WTC11 (cell line): ENCODE measurements around the gene GJD3. TPM values are rescaled to one million over a fixed set of nuclear protein-coding genes. Genes with fewer than 3 reads are reported as not detected.

Source experiments
- ATAC-seq: fragments of 200-7000 bp; cut with Tn5 transposase; 2 replicates; pipeline ENCODE4 v1.10.0; 2021; ENCODE audit warnings: mild to moderate bottlenecking, moderate library complexity
- CTCF ChIA-PET: fragments of 300-600 bp; sonication (Branson Sonifier 250); formaldehyde crosslinking; loops from one replicate; lab custom pipeline; 2021; ENCODE audit warnings: antibody characterized with exemption; lab: Charles Lee
- POLR2A ChIA-PET: fragments of 350-600 bp; sonication (Branson Sonifier 250); formaldehyde crosslinking; loops from one replicate; lab custom pipeline; 2021; ENCODE audit warnings: antibody characterized with exemption; lab: Charles Lee
- DNase-seq: peaks from one replicate; pipeline ENCODE4 v3.0.0; 2021; ENCODE audit warnings: low spot score
- H3K27ac Mint-ChIP-seq: 2 replicates; pipeline ENCODE4 v1.8.0; 2021; ENCODE audit warnings: mixed read lengths
- H3K27me3 Mint-ChIP-seq: 2 replicates; pipeline ENCODE4 v1.8.0; 2021; ENCODE audit warnings: low read depth, mild to moderate bottlenecking, moderate library complexity, mixed read lengths
- H3K36me3 Mint-ChIP-seq: 2 replicates; pipeline ENCODE4 v1.8.0; 2021; ENCODE audit warnings: mixed read lengths
- H3K4me1 Mint-ChIP-seq: 2 replicates; pipeline ENCODE4 v1.8.0; 2022; ENCODE audit warnings: mixed read lengths
- H3K4me3 Mint-ChIP-seq: 2 replicates; pipeline ENCODE4 v1.8.0; 2021; ENCODE audit warnings: mild to moderate bottlenecking, moderate library complexity, mixed read lengths
- H3K9me3 Mint-ChIP-seq: 2 replicates; pipeline ENCODE4 v1.8.0; 2021; ENCODE audit warnings: mixed read lengths
- AFF4 ChIP-seq: sonication (generic); formaldehyde crosslinking; IDR thresholded peaks from 2 replicates; pipeline ENCODE4 v1.8.1; 2023; ENCODE audit warnings: mild to moderate bottlenecking, missing genetic modification reagents, borderline replicate concordance
- ARID4B ChIP-seq: sonication (generic); formaldehyde crosslinking; IDR thresholded peaks from 2 replicates; pipeline ENCODE4 v1.8.0; 2023; ENCODE audit warnings: missing genetic modification reagents, mild to moderate bottlenecking, borderline replicate concordance
- CREB1 ChIP-seq: sonication (generic); formaldehyde crosslinking; IDR thresholded peaks from 2 replicates; pipeline ENCODE4 v1.8.0; 2023; ENCODE audit warnings: mild to moderate bottlenecking, missing genetic modification reagents
- CTCF ChIP-seq: fragments of 200-600 bp; IDR thresholded peaks from 2 replicates; pipeline ENCODE4 v1.8.0; 2022; ENCODE audit warnings: antibody characterized with exemption
- E2F1 ChIP-seq: sonication (generic); formaldehyde crosslinking; IDR thresholded peaks from 2 replicates; pipeline ENCODE4 v1.8.0; 2022; ENCODE audit warnings: mild to moderate bottlenecking, missing genetic modification reagents
- FOXP4 ChIP-seq: sonication (generic); formaldehyde crosslinking; IDR thresholded peaks from 2 replicates; pipeline ENCODE4 v1.8.0; 2022; ENCODE audit warnings: mild to moderate bottlenecking, missing genetic modification reagents
- GABPB1 ChIP-seq: sonication (generic); formaldehyde crosslinking; IDR thresholded peaks from 2 replicates; pipeline ENCODE4 v1.8.1; 2023; ENCODE audit warnings: mild to moderate bottlenecking, missing genetic modification reagents
- HMGA2 ChIP-seq: fragments of 250-450 bp; sonication (Bioruptor Pico); IDR thresholded peaks from 2 replicates; pipeline ENCODE4 v1.4.0; 2021; ENCODE audit warnings: mild to moderate bottlenecking, moderate library complexity
- HMGXB4 ChIP-seq: sonication (generic); formaldehyde crosslinking; IDR thresholded peaks from 2 replicates; pipeline ENCODE4 v1.8.1; 2023; ENCODE audit warnings: mild to moderate bottlenecking, moderate library complexity, missing genetic modification reagents
- NR3C1 ChIP-seq: sonication (generic); formaldehyde crosslinking; conservative IDR thresholded peaks from 2 replicates; pipeline ENCODE4 v1.8.1; 2023; ENCODE audit warnings: low read depth, mild to moderate bottlenecking, missing genetic modification reagents
- SOX15 ChIP-seq: fragments of 250-450 bp; sonication (Bioruptor Pico); IDR thresholded peaks from 2 replicates; pipeline ENCODE4 v1.9.0; 2021; ENCODE audit warnings: mild to moderate bottlenecking
- SP1 ChIP-seq: sonication (generic); formaldehyde crosslinking; conservative IDR thresholded peaks from 2 replicates; pipeline ENCODE4 v1.8.1; 2022; ENCODE audit warnings: missing genetic modification reagents
- ZNF532 ChIP-seq: fragments of 250-450 bp; sonication (Bioruptor Pico); IDR thresholded peaks from 2 replicates; pipeline ENCODE4 v1.9.0; 2021; ENCODE audit warnings: mild to moderate bottlenecking, borderline replicate concordance
- total RNA-seq: library from RNA; stranded (reverse); gene quantifications from 3 replicates; pipeline ENCODE4 v1.2.3, GENCODE V29; 2021

Gene GJD3
- total RNA-seq, 1 experiment from 2014 or later: 2.3 TPM

- ChIA-PET POLR2A (no interaction called here), CTCF (interaction anchor here (0.6 to 6.2 kb wide), 7 partner anchors 12 to 180 kb away, joined by 3 to 259 read pairs (median 3); partner anchors contain the start of genes CDC6, RARA and WIPF2)
- peaks cover 25% of the 10 kb centered on the region for H3K27me3 Mint-ChIP-seq
- no peak for ATAC-seq
- TF ChIP-seq AFF4 (no peak), HMGA2 (CRISPR knock-in tag) (no peak), GABPB1 (CRISPR knock-in tag) (peak; percentile 91), SOX15 (no peak)
- H3K27ac Mint-ChIP-seq: no peak overlapping the region
- peaks cover 18% of the 10 kb centered on the region for H3K36me3 Mint-ChIP-seq
- peaks cover 62% of the 10 kb centered on the region for H3K4me1 Mint-ChIP-seq
- no peak for DNase-seq
- no peaks in the 10 kb centered on the region for H3K9me3 Mint-ChIP-seq
- no peak overlapping the region for H3K4me3 Mint-ChIP-seq
Measured at GRCh38 chr17:40352779-40353394, 11.7 kb downstream of the GJD3 start.

- CTCF ChIA-PET: interaction anchor here (0.6 to 6.2 kb wide), 9 partner anchors 12 to 181 kb away, joined by 3 to 259 read pairs (median 3); partner anchors contain the start of genes CDC6, GJD3, RARA and WIPF2
- POLR2A ChIA-PET: no interaction called here
- H3K36me3 Mint-ChIP-seq: peaks cover 18% of the 10 kb centered on the region
- peaks cover 68% of the 10 kb centered on the region for H3K4me1 Mint-ChIP-seq
- H3K27me3 Mint-ChIP-seq: peaks cover 27% of the 10 kb centered on the region
- ATAC-seq (no peak), DNase-seq (no peak)
- H3K4me3 Mint-ChIP-seq: no peak overlapping the region; the same call in 1 of the 2 replicates
- H3K27ac Mint-ChIP-seq: no peak overlapping the region
- H3K9me3 Mint-ChIP-seq: no peaks in the 10 kb centered on the region
- TF ChIP-seq HMGXB4: no peak
- TF ChIP-seq E2F1 (CRISPR knock-in tag): no peak
- no peak for TF ChIP-seq FOXP4 (CRISPR knock-in tag)
- no peak for TF ChIP-seq CREB1
- no peak for TF ChIP-seq ZNF532
- TF ChIP-seq SP1 (CRISPR knock-in tag): no peak
- TF ChIP-seq ARID4B: no peak
- no peak for TF ChIP-seq CTCF
- TF ChIP-seq NR3C1 (CRISPR knock-in tag): no peak
Measured at GRCh38 chr17:40352237-40352778, 12.2 kb downstream of the GJD3 start.
